ENCODE results near the gene RPN2. TPM values are rescaled to one million over a fixed set of nuclear protein-coding genes. Genes with fewer than 3 reads are reported as not detected.

Gene RPN2
- total and polyA plus RNA-seq, 12 donors = 35.7 to 403 (median 224) TPM

GRCh38 chr20:37205130-37205529 is 26.0 kb downstream of the RPN2 start:
- no peak for DNase-seq
- intact Hi-C loops (cut with DNase I) = no loop called here
- Histone ChIP-seq H3K4me3 (no peak overlapping the region), H3K36me3 (replicated peaks in 1 of 2) (peaks cover 0 to 80% of the 10 kb centered on the region in 2 donors), H3K27ac (no peak overlapping the region), H3K27me3 (no peaks in the 10 kb centered on the region), H3K9me3 (replicated peaks in 1 of 3) (no peaks in the 10 kb centered on the region), H3K4me1 (replicated peaks in 1 of 2) (peaks cover 8 to 15% of the 10 kb centered on the region in 2 donors)
- WGBS, 4 donors = 77 to 85% (median 80%) methylated on average over 6 of the region's 6 CpGs
- TF ChIP-seq CTCF (IDR thresholded peaks at IDR 0.05) (no peak), POLR2A (IDR thresholded peaks at IDR 0.05) (no peak)

- H3K4me3 ChIP-seq = no peak overlapping the region
- no peaks in the 10 kb centered on the region for H3K27me3 ChIP-seq
- peaks cover 0 to 80% of the 10 kb centered on the region in 2 donors for H3K36me3 ChIP-seq (replicated peaks in 1 of 2)
- no peak overlapping the region for H3K27ac ChIP-seq
- H3K4me1 ChIP-seq (replicated peaks in 1 of 2) = peaks cover 9 to 15% of the 10 kb centered on the region in 2 donors
- TF ChIP-seq POLR2A (IDR thresholded peaks at IDR 0.05) (no peak), CTCF (IDR thresholded peaks at IDR 0.05) (no peak)
- DNase-seq = no peak
- intact Hi-C loops (cut with DNase I) = no loop called here
- 74 to 81% (median 77%) methylated on average over 2 of the region's 2 CpGs for WGBS, 4 donors
- H3K9me3 ChIP-seq (replicated peaks in 1 of 3) = no peaks in the 10 kb centered on the region
These were observed 26.7 kb downstream of the RPN2 start for GRCh38 chr20:37205794-37206193.

- Histone ChIP-seq H3K9me3 (replicated peaks in 1 of 3) (no peaks in the 10 kb centered on the region), H3K4me3 (no peak overlapping the region), H3K36me3 (replicated peaks in 1 of 2) (peaks cover 0 to 80% of the 10 kb centered on the region in 2 donors), H3K27me3 (no peaks in the 10 kb centered on the region), H3K4me1 (replicated peaks in 1 of 2) (peaks cover 7 to 9% of the 10 kb centered on the region in 2 donors), H3K27ac (no peak overlapping the region)
- WGBS, 4 donors = 90 to 92% (median 91%) methylated on average over 11 of the region's 11 CpGs
- TF ChIP-seq CTCF (IDR thresholded peaks at IDR 0.05) (no peak), POLR2A (IDR thresholded peaks at IDR 0.05) (no peak)
- intact Hi-C loops (cut with DNase I) = no loop called here
- DNase-seq = peak in 1 of 7 donors; percentile 56
These were observed 28.0 kb downstream of the RPN2 start for GRCh38 chr20:37207171-37207570.

- Histone ChIP-seq H3K27ac (peak overlapping the region in 3 of 5 donors; percentile 29 to 48 (median 41)), H3K27me3 (no peaks in the 10 kb centered on the region), H3K4me3 (no peak overlapping the region), H3K36me3 (replicated peaks in 1 of 2) (peaks cover 0 to 89% of the 10 kb centered on the region in 2 donors), H3K9me3 (replicated peaks in 1 of 3) (no peaks in the 10 kb centered on the region), H3K4me1 (replicated peaks in 1 of 2) (peaks cover 0 to 9% of the 10 kb centered on the region in 2 donors)
- peak in 1 of 7 donors; percentile 24 for DNase-seq
- intact Hi-C loops (cut with DNase I) = no loop called here
- TF ChIP-seq CTCF (IDR thresholded peaks at IDR 0.05) (no peak), POLR2A (IDR thresholded peaks at IDR 0.05) (no peak)
- WGBS, 4 donors = 95 to 100% (median 97%) methylated on average over 3 of the region's 3 CpGs
These were observed 30.1 kb downstream of the RPN2 start for GRCh38 chr20:37209193-37209592.
